ENCODE results near the gene CALML6.

Gene CALML6

GRCh38 chr1:1893291-1893985 lies 21.6 kb upstream of the CALML6 start:
- H3K36me3 ChIP-seq (ENCODE audit: control insufficient read depth in 2 of 2, insufficient read depth in 1 of 2, low read length in 2 of 2) = no peaks in the 10 kb centered on the region
- no peak overlapping the region for H3K4me3 ChIP-seq (ENCODE audit: low read depth, low read length)
- no peaks in the 10 kb centered on the region for H3K9me3 ChIP-seq (ENCODE audit: control insufficient read depth, insufficient read depth, low read depth, low read length)
- POLR2A ChIA-PET = interaction anchor here (2.7 kb wide), 1 partner anchor 15 kb away, joined by 9 read pairs; no protein-coding TSS in a partner anchor
- CTCF ChIA-PET = no interaction called here
- TF ChIP-seq ZNF664 (tag by site-specific recombination; IDR thresholded peaks at IDR 0.05) (no peak), BCL11A (tag by site-specific recombination; IDR thresholded peaks at IDR 0.05; ENCODE audit: low read depth) (no peak), ZNF624 (tag by site-specific recombination; IDR thresholded peaks at IDR 0.05) (no peak), ZNF366 (tag by site-specific recombination; conservative IDR thresholded peaks at IDR 0.05) (no peak), ATF2 (tag by site-specific recombination; IDR thresholded peaks at IDR 0.05; ENCODE audit: low read depth) (no peak), ZBTB44 (tag by site-specific recombination; IDR thresholded peaks at IDR 0.05) (no peak), ZSCAN4 (tag by site-specific recombination; IDR thresholded peaks at IDR 0.05) (no peak), ZBTB49 (tag by site-specific recombination; IDR thresholded peaks at IDR 0.05; ENCODE audit: low read depth) (no peak), ZNF391 (tag by site-specific recombination; IDR thresholded peaks at IDR 0.05; ENCODE audit: borderline replicate concordance, low read depth) (no peak), PRDM4 (tag by site-specific recombination; IDR thresholded peaks at IDR 0.05) (no peak), ZNF394 (tag by site-specific recombination; IDR thresholded peaks at IDR 0.05; ENCODE audit: borderline replicate concordance) (no peak), ELK4 (IDR thresholded peaks at IDR 0.05; ENCODE audit: borderline replicate concordance, low read depth, low read length) (no peak), ZNF704 (tag by site-specific recombination; IDR thresholded peaks at IDR 0.05) (no peak)
- no peak overlapping the region for H3K27ac ChIP-seq (ENCODE audit: extremely low read depth, low read depth, low read length)
- H3K4me1 ChIP-seq (ENCODE audit: control insufficient read depth, insufficient read depth, low read length) = peaks cover 8% of the 10 kb centered on the region
